Mesenchymal stem cell (in vitro differentiated cells and primary cell): Measurements from ENCODE around the gene PPIH.
"Not testable (repeated sequence)": the region's sequence is repeated elsewhere in the genome, so short reads cannot be mapped to it uniquely, and the experiment has no call there.

ENCODE experiments used
- DNase-seq: peaks from one replicate; pipeline ENCODE4 v3.0.0-alpha.2; 2013
- H2AFZ ChIP-seq: one replicate; pipeline ENCODE4 v1.6.1; 2013; ENCODE audit warnings: low read depth, mild to moderate bottlenecking, control low read depth, inconsistent platforms, low read length, moderate library complexity
- H2AK5ac ChIP-seq: 2 replicates; pipeline ENCODE4 v1.6.1; 2013; ENCODE audit warnings: low read length, moderate library complexity, mild to moderate bottlenecking, inconsistent platforms; ENCODE audit not compliant: severe bottlenecking
- H2BK120ac ChIP-seq: one replicate; pipeline ENCODE4 v1.6.1; 2013; ENCODE audit warnings: low read depth, mild to moderate bottlenecking, inconsistent platforms, low read length, moderate library complexity
- H2BK12ac ChIP-seq, 2 experiments: one replicate each; pipeline ENCODE4 v1.6.1; 2013; ENCODE audit warnings: inconsistent platforms in 2 of 2, low read length in 2 of 2, mild to moderate bottlenecking in 2 of 2, moderate library complexity in 2 of 2, control low read depth in 1 of 2
- H2BK15ac ChIP-seq: one replicate; pipeline ENCODE4 v1.6.1; 2013; ENCODE audit warnings: mild to moderate bottlenecking, low read depth, inconsistent platforms; ENCODE audit not compliant: poor library complexity, severe bottlenecking
- H2BK5ac ChIP-seq: 2 replicates; pipeline ENCODE4 v1.6.1; 2013; ENCODE audit warnings: low read depth, mild to moderate bottlenecking, low read length, control low read depth, inconsistent platforms; ENCODE audit not compliant: poor library complexity, severe bottlenecking
- H3K14ac ChIP-seq, 2 experiments: one replicate each; pipeline ENCODE4 v1.6.1; 2013; ENCODE audit warnings: inconsistent platforms in 2 of 2, low read length in 2 of 2, control low read depth in 1 of 2, mild to moderate bottlenecking in 1 of 2, moderate library complexity in 1 of 2
- H3K18ac ChIP-seq, 2 experiments: one replicate each; pipeline ENCODE4 v1.6.1; 2013; ENCODE audit warnings: inconsistent platforms in 2 of 2, low read length in 2 of 2, control low read depth in 1 of 2, low read depth in 1 of 2, mild to moderate bottlenecking in 1 of 2
- H3K23ac ChIP-seq, 2 experiments: one replicate each; pipeline ENCODE4 v1.6.1; 2013; ENCODE audit warnings: inconsistent platforms in 2 of 2, low read length in 2 of 2, mild to moderate bottlenecking in 2 of 2, moderate library complexity in 2 of 2, control low read depth in 1 of 2
- H3K27ac ChIP-seq: 2 replicates; pipeline ENCODE4 v1.5.1; 2013; ENCODE audit warnings: mild to moderate bottlenecking, moderate library complexity, low read length, control low read depth, inconsistent platforms; ENCODE audit not compliant: poor library complexity, severe bottlenecking
- H3K27me3 ChIP-seq, 2 experiments: 2 replicates each; pipeline versions ENCODE4 v1.6.1 to v1.7.0; 2013; ENCODE audit warnings: low read length in 2 of 2, mild to moderate bottlenecking in 2 of 2, moderate library complexity in 2 of 2, control low read depth in 1 of 2, inconsistent platforms in 1 of 2; ENCODE audit not compliant: control insufficient read depth in 1 of 2, insufficient read depth in 1 of 2
- H3K36me3 ChIP-seq, 2 experiments: 2 replicates each; pipeline versions ENCODE4 v1.6.1 to v1.7.0; 2013; ENCODE audit warnings: low read length in 2 of 2, control low read depth in 1 of 2, inconsistent platforms in 1 of 2, low read depth in 1 of 2, mild to moderate bottlenecking in 1 of 2; ENCODE audit not compliant: insufficient read depth in 2 of 2, control insufficient read depth in 1 of 2
- H3K4ac ChIP-seq, 2 experiments: one replicate each; pipeline ENCODE4 v1.6.1; 2013; ENCODE audit warnings: inconsistent platforms in 2 of 2, low read length in 2 of 2, mild to moderate bottlenecking in 2 of 2, moderate library complexity in 2 of 2, control low read depth in 1 of 2, low read depth in 1 of 2
- H3K4me1 ChIP-seq: 2 replicates; pipeline ENCODE4 v1.6.1; 2013; ENCODE audit warnings: low read depth, low read length, control low read depth; ENCODE audit not compliant: control insufficient read depth, insufficient read depth
- H3K4me2 ChIP-seq: 2 replicates; pipeline ENCODE4 v1.6.1; 2013; ENCODE audit warnings: low read length, mild to moderate bottlenecking, inconsistent platforms; ENCODE audit not compliant: poor library complexity, severe bottlenecking
- H3K4me3 ChIP-seq, 2 experiments: 2 replicates each; pipeline versions ENCODE4 v1.5.1 to v1.7.0; 2013; ENCODE audit warnings: low read length in 2 of 2, mild to moderate bottlenecking in 2 of 2, control low read depth in 1 of 2, low read depth in 1 of 2; ENCODE audit not compliant: insufficient read depth in 1 of 2
- H3K79me1 ChIP-seq: replicated peaks from 2 replicates; pipeline ENCODE4 v1.6.1; 2013; ENCODE audit warnings: mild to moderate bottlenecking, control low read depth, low read length, inconsistent platforms; ENCODE audit not compliant: poor library complexity, severe bottlenecking
- H3K9ac ChIP-seq: 2 replicates; pipeline ENCODE4 v1.7.0; 2013; ENCODE audit warnings: mild to moderate bottlenecking, low read length, moderate library complexity
- H3K9me3 ChIP-seq: 2 replicates; pipeline ENCODE4 v1.7.0; 2013; ENCODE audit warnings: mild to moderate bottlenecking, low read length; ENCODE audit not compliant: control insufficient read depth
- H4K8ac ChIP-seq: one replicate; pipeline ENCODE4 v1.6.1; 2013; ENCODE audit warnings: inconsistent platforms, mild to moderate bottlenecking, low read length, moderate library complexity
- H4K91ac ChIP-seq: one replicate; pipeline ENCODE4 v1.6.1; 2013; ENCODE audit warnings: mild to moderate bottlenecking, low read length, inconsistent platforms
- WGBS: methylation state at CpG from one replicate; pipeline ENCODE4 v1.1.7; 2013; ENCODE audit warnings: mixed read lengths; 5-methylcytosine and 5-hydroxymethylcytosine counted together

Gene PPIH

GRCh38 chr1:42703888-42704464 lies 45.8 kb downstream of the PPIH start:
- Histone ChIP-seq H3K27me3 (no peaks in the 10 kb centered on the region), H3K23ac (no peak overlapping the region), H3K18ac (no peak overlapping the region), H3K27ac (no peak overlapping the region), H2BK15ac (no peak overlapping the region), H3K79me1 (peaks cover 19% of the 10 kb centered on the region), H3K4ac (no peak overlapping the region), H4K91ac (no peak overlapping the region), H2BK12ac (no peak overlapping the region), H2AFZ (no peak overlapping the region), H3K9me3 (no peaks in the 10 kb centered on the region), H3K36me3 (peaks cover 33 to 92% of the 10 kb centered on the region in 2 experiments), H3K14ac (no peak overlapping the region), H3K4me3 (no peak overlapping the region), H2BK5ac (no peak overlapping the region), H2BK120ac (no peak overlapping the region), H3K4me2 (no peak overlapping the region), H3K9ac (no peak overlapping the region), H3K4me1 (no peaks in the 10 kb centered on the region), H4K8ac (no peak overlapping the region), H2AK5ac (no peak overlapping the region)
- over 99% methylated on average over 7 of the region's 7 CpGs for WGBS
- no peak for DNase-seq

GRCh38 chr1:42712808-42713207 lies 54.6 kb downstream of the PPIH start:
- peaks cover 15 to 52% of the 10 kb centered on the region in 2 experiments for H3K36me3 ChIP-seq
- H2BK5ac ChIP-seq, H3K18ac ChIP-seq, H3K14ac ChIP-seq, H3K23ac ChIP-seq, H3K27me3 ChIP-seq, H3K4ac ChIP-seq, H2BK12ac ChIP-seq, H3K4me2 ChIP-seq, H2BK15ac ChIP-seq, H4K8ac ChIP-seq, H3K4me3 ChIP-seq, H3K4me1 ChIP-seq, H2AFZ ChIP-seq, H3K9ac ChIP-seq, H3K27ac ChIP-seq, H4K91ac ChIP-seq, DNase-seq, H2AK5ac ChIP-seq, H2BK120ac ChIP-seq: not testable (repeated sequence)
- H3K9me3 ChIP-seq, result peaks cover 15% of the 10 kb centered on the region
- WGBS, result 100% methylated on average over 1 of the region's 3 CpGs
- peaks cover 24% of the 10 kb centered on the region for H3K79me1 ChIP-seq

- H3K23ac ChIP-seq, result no peak overlapping the region
- H3K14ac ChIP-seq, result no peak overlapping the region
- H3K4me1 ChIP-seq, result no peaks in the 10 kb centered on the region
- no peak overlapping the region for H4K8ac ChIP-seq
- no peak overlapping the region for H2AK5ac ChIP-seq
- H3K9ac ChIP-seq, result no peak overlapping the region
- H3K79me1 ChIP-seq, result peaks cover 27% of the 10 kb centered on the region
- no peak overlapping the region for H3K4me2 ChIP-seq
- DNase-seq, result no peak
- H2AFZ ChIP-seq, result no peak overlapping the region
- peaks cover 20 to 52% of the 10 kb centered on the region in 2 experiments for H3K36me3 ChIP-seq
- no peaks in the 10 kb centered on the region for H3K27me3 ChIP-seq
- no peak overlapping the region for H4K91ac ChIP-seq
- no peak overlapping the region for H2BK15ac ChIP-seq
- no peak overlapping the region for H2BK12ac ChIP-seq
- H3K4me3 ChIP-seq, result no peak overlapping the region
- no peak overlapping the region for H2BK5ac ChIP-seq
- no peak overlapping the region for H2BK120ac ChIP-seq
- H3K4ac ChIP-seq, result no peak overlapping the region
- H3K9me3 ChIP-seq, result peaks cover 15% of the 10 kb centered on the region
- no peak overlapping the region for H3K27ac ChIP-seq
- H3K18ac ChIP-seq, result no peak overlapping the region
Measured at GRCh38 chr1:42713293-42713692, 55.1 kb downstream of the PPIH start.

- not testable (repeated sequence) for H3K9ac ChIP-seq, H2BK12ac ChIP-seq, H3K27me3 ChIP-seq, H2BK120ac ChIP-seq, H3K27ac ChIP-seq, H2BK5ac ChIP-seq, H2AK5ac ChIP-seq, H3K23ac ChIP-seq, H3K4me3 ChIP-seq, H2AFZ ChIP-seq, H3K14ac ChIP-seq, DNase-seq, H4K91ac ChIP-seq, H3K4me1 ChIP-seq, H3K18ac ChIP-seq, H2BK15ac ChIP-seq, H3K4ac ChIP-seq, H4K8ac ChIP-seq, H3K4me2 ChIP-seq
- Histone ChIP-seq H3K36me3 (peaks cover 18 to 47% of the 10 kb centered on the region in 2 experiments), H3K9me3 (peaks cover 15% of the 10 kb centered on the region), H3K79me1 (peaks cover 27% of the 10 kb centered on the region)
Measured at GRCh38 chr1:42714441-42714840, 56.2 kb downstream of the PPIH start.
